Measurements from ENCODE around the gene FGF21. TPM values are rescaled to one million over a fixed set of nuclear protein-coding genes. Genes with fewer than 3 reads are reported as not detected.
"Not testable (repeated sequence)": the region's sequence is repeated elsewhere in the genome, so short reads cannot be mapped to it uniquely, and the experiment has no call there.

Gene FGF21, protein sequence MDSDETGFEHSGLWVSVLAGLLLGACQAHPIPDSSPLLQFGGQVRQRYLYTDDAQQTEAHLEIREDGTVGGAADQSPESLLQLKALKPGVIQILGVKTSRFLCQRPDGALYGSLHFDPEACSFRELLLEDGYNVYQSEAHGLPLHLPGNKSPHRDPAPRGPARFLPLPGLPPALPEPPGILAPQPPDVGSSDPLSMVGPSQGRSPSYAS
- total RNA-seq, result not detected

DNA sequence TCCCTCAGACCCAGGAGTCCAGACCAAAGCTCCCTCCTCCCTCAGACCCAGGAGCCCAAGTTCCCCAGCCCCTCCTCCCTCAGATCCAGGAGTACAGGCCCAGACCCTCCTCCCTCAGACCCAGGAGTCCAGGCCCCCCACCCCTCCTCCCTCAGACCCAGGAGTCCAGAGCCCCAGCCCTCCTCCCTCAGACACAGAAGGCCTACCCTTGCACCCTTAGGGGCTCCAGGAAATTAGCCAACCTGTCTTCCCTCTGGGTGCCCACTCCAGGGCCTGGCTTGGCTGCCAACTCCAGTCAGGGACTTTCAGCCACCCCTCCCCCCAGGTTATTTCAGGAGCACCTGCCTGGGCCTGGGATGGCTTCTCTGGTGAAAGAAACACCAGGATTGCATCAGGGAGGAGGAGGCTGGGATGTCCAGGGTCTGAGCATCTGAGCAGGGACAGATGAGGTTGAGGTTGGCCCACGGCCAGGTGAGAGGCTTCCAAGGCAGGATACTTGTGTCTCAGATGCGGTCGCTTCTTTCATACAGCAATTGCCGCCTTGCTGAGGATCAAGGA lies at the start of gene FGF21:
TSS of gene FGF21 (plus strand) at position 441 of the 558 bp plus-strand sequence. CDS start 713 bp downstream, outside the sequence.
- no peak for ATAC-seq

DNA sequence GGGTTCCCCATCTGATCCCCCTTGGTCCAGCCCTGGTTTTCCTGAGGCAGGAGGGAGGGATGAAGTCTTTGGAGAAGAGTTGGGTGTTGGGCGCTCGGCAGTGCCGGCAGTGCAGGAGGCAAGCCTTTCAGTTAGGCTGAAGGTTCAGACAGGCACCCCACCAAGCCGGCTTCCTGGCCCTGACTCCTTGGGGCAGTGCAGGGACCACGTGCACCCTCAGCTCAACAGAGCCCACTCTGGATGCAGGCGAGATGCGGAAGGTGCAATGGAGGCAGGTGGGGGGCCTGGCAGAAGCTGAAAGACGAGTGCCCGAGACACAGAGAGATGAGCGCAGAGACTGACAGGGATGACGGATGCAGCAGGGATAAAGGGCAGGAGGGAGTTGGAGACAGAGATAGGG lies 46.9 kb upstream of the FGF21 start:
- ATAC-seq, result peak; percentile 2

DNA sequence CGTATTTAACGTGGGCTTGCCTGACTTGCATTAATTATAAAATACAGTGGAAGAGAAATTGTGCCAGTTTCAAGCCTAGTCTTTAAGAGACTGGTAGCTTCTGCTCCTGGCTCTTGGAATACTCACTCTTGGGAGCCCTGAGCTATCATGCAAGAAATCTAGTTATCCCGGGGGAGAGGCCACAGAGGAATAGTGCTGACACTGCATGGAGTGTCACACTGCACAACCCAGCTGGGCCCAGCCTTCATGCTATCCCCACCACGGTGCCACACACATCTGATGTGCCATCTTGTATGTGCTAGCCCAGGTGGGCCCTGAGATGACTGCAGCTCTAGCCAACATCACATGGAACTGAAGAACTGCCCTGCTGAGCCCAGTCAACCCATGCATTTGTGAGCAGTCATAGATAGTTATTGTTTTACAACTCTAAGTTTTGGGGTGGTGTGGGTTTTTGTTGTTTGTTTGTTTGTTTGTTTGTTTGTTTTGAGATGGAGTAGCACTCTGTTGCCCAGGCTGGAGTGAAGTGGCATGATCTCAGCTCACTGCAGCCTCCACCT lies 44.1 kb upstream of the FGF21 start:
- no peak for ATAC-seq

DNA sequence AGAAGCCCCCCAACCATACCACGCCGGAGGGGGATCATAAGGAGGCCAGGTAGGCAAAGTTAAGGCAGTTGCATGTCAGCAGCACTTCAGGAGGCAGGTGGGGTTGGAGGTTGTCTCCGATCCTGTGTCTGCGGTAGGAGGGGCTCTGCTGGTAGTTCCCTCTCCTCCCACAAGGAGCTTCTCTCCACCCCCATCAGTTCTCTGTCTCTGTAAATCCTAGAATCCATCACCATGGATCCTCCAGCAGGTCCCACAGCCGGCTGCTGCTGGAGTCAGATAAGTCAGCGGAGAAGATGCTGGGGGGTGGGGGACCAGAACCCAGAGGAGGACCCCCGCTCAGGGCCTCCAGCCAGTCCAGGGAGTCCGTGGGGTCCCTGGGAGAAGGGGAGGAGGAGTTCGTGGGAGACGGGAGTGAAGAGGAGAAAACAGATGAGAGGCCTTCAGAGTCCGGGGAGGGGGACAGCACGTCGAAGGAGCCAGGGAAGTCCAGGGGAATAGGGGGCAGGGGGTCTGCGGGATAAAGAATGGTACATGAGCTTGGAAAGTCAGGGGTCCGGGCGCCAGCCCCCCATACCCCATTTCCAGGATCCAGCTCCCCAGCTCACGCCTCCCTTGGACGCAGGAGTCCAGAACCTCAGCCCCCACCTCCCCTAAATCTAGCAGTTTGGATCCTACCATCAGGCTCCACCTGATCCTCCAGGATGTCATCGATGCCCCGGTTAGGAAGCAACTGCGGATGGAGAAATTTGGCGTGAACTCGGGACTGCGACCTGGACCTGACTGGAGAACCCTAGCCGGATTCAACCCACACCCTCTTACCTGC lies 42.1 kb upstream of the FGF21 start:
- ATAC-seq, result no peak

DNA sequence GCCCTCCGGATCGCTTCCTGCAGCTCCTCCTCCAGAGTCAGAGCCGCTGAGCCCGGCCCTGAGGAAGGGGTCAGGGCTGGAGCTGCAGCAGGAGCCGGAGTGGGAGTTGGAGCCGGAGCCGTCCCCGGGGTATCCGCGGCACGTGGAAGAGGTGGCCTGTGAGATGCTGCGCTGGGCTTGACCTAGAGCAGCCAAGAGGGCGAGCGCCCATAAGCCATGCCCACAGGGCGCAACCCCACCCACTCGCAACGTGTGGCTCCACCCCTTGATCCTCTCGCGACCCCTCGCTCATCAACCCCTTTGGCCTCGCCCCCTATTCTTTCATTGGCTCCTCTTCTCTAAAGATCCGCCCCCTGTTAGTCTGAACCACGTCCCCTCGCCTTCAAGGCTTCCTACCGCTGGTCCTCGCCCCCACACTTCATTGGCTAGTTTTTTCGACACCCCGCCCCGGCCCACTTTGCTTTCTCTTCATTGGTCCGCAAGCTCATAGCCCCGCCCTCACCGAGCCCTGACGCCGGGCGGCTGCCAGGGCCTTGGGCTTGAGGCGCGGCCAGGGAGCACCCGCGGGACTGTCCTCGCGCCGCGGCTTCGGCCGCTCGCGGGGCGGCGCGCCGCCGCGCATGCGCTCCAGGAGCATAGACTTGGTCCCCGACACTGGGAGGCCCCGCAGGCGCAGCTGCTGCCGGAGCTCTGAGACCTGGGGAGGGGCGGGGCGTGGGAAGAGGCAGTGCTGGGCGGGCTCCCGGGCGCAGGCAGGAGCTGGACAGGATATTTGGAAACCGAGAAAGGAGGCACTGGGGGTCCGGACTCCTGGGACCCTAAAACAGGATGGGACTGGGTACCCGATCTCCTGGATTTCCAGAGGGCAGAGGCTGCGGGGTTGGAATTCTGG lies 41.2 kb upstream of the FGF21 start:
- peak; percentile 92 for ATAC-seq

DNA sequence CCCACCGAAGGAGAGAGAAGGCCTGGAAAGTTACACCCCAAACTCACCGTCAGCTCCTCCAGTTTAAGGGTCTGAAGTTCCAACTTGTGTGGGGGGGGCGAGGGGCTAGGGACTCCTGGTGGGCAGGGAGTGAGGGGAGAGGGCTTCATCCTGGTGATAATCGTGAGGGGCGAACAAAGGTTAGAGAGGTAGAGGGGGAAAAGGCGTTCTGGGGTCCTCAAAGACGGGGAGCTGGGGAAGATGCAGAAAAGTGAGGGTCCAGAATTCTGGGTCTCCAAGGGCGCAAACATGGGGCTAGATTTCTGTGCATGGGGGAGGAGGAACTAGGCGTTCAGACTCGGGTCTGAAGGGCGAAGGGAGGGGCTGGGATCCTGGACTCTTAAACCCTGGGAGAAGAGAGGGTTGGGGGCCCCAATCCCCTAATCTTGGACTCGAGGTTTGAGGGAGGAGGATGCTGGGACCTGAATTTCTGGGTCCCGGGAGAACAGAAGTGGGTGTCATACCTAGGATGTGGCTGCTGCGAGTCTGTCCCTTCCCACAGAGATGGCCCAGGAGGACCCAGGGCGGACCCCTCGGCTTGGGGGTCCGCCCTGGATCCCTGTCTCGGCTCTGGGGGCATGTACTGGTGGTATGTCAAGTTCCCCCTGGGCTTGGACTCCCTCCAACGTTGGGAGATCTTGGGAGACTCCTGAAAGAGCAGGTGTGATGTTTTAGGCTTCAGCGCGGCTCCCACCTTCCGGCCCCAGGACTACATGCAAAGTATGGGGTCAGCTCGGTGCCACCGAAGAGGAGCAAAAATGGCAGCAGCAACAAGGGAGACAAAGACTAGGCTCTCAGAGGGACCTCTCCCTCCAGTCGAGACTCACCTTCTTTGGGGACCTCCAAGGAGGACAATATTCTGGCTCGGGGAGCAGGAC lies 40.3 kb upstream of the FGF21 start:
- ATAC-seq, result no peak

DNA sequence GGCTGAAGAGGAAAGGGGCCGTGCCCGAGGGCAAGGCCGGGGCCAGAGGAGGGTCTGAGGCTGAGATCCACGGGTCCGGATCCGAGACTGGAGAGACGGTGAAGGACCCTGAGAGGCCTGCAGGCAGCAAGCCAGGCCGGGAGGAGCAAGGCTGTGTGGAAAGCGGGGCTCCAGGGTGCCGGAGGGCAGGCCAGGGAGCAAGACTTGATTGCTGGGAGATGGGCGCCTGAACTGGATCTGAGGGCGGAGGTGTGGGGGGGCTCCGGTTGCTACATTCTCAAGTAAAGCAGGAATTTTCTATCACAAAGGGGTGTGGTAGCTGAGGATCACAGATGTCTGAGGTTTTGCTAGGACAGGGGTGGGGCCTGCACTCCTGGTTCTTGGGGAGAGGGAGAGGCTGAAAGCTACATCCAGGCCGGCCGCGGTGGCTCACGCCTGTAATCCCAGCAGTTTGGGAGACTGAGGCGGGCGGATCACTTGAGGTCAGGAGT lies 39.6 kb upstream of the FGF21 start:
- no peak for ATAC-seq

DNA sequence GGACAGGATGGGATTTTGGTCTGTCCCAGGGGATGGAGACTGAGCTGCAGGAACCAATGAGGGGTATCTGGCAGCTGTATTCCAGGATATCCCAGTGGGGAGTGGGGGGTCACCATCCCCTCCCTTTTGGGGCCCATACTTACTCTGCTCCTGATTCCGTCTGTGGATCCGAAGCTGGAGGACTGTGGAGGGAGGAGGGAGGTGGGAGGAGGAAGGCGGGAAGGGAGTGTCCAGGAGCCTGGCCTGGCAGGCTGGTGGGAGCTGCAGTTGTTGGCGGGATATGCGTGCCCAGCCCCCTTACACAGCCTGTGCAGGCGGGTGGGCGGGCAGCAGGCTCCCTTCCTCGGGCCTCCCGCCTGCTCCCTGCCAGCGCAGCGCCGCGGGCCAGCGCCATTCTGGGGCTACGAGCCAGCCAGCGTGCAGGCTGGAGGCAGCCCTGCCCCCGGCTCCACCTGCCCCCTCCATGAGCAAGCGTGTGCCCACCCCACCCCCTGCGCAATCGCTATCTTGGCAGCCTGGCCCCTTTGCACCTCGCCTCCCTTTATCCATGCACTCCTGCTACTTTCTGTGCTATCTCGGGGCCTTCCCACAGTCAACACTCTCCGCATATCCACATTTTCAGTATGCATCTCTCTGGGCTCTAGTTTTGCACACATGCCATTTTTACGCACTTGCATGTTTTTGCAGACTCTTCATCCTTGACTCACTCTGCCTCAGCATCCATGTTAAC lies 38.6 kb upstream of the FGF21 start:
- no peak for ATAC-seq

DNA sequence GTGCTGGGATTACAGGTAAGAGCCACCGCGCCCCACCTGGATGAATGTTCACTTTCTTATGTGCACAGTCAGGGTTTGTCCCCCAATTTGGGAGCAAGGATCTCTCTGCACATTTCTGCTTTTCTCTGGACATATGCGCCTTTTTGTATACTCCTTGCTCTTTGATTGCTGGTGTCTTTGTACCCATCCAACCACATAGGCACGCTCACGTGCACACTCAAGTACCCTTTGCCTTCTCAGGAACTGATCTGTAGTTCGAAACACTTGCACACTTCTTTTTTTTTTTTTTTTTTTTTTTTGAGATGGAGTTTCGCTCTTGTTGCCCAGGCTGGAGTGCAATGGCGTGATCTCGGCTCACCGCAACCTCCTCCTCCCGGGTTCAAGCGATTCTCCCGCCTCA lies 37.2 kb upstream of the FGF21 start:
- not testable (repeated sequence) for ATAC-seq

DNA sequence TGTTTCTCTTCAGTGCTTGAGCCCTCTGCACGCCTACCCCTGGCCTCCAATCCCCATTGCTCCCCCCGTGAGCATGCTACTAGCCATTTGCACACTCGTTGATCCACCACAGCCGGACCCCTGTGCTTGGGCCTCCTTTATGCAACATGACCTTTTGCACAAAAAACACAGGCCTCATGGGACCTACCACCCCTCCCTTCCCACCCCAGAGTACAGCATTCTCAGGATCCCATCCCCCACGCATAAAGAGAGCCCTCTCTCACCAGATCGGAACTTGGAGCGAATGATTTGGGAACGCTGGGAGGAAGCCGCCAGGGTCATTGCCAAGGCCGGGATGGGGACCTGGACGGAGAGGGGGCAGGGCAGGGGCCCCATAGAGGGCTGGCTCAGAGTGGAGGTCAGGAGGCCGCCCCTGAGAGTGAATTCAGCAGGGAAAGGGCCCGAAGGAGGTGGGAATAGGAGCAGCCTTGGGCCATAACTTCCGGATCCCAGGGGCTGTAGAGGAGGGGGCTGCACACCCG lies 36.6 kb upstream of the FGF21 start:
- ATAC-seq, result no peak

DNA sequence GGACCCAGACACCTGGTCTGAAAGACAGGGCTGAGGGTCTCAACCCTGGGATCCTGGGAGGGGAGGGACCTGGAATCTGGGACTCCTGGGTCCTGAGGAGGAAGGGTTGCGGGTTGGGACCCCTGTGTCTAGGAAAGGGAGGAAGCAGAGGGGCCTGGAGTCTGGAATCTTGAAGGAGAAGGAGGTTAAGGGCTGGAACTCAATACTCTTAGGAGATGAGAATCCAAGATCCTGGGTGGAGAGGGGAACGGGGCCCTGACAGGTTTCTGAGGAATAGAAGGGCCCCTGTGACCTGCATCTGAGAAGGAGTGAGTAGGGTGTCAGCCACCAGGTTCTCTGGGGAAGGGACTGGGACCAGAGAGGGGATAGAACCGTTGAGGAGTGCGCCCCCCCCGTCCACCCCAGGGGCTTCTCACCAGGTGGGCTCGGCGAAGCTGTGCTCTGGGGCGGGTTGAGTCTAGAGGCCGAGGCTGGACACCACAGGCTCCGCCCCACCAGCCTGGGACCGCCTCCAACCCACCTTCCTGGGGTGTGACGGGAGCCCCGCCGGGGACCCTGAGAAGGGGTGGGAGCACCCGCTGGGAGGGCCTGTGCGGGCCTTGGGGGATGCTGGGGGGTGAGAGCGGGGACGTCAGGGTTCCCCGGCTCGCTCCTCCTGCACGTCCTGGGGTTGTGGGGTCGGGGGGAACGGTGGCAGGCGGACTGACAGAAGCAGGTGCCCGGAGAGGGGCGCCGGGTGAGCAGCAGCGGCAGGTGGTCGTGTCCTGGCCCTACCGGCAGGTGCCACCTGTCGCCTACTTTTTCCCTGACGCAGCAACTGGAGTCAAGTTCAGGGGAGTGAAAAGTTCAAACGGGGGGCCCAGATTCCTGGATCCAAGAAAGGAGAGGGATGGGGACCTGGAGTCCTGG lies 35.8 kb upstream of the FGF21 start, which contains the start of gene MAMSTR:
TSS of gene MAMSTR (minus strand) at position 463 of the 909 bp plus-strand sequence. CDS start 694 bp downstream, outside the sequence.
- no peak for ATAC-seq

DNA sequence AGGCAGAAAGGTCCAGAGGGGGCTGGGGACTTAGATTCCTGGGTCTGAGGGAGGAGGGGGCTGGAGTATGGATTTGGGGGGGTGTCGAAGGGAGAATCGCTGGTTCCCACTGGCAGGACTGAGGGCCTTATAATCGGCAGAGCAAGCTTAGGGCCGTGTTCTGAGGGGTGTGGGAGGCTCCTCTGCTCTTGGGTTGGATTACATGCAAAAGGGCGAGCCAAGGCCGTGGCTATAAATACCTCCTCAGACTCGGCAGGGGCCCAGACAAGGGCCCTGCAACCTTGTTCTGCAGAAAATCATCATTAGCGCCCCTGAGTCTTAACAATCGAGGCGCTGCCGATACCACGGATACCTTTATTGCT lies 35.1 kb upstream of the FGF21 start:
- peak; percentile 1 for ATAC-seq

DNA sequence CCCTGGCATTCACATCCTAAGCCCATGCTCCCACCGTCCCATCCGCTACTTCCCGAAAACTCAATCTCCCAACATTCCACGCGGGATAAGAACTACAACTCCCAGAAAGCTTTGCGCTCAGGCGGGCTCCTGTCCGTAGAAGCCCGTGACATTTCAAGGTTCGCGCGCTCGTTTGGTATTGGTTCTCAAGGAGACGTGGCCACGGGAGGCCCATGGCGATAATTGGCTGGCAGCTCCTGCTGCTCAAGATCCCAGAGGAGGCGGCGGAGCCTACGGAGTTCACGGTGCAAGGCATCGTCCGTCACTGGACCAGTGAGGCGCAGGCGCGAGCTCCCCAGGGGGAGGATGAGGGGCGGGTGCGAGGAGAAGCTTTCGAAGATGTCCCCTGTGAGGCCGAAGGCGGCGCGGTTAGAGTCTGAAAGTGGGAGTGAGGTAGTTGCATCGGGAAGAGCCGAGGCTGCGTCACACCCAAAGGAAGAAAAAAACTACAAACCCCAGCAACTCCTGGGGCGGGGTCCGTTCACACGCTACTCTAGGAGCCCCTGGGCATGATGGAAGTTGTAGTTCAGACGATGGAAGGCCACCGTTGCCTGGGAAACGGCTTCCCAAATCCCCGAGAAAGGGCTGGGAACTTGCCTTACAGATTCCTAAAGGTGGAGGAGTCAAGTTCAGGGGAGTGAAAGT lies 34.6 kb upstream of the FGF21 start:
- ATAC-seq, result peak; percentile 76

DNA sequence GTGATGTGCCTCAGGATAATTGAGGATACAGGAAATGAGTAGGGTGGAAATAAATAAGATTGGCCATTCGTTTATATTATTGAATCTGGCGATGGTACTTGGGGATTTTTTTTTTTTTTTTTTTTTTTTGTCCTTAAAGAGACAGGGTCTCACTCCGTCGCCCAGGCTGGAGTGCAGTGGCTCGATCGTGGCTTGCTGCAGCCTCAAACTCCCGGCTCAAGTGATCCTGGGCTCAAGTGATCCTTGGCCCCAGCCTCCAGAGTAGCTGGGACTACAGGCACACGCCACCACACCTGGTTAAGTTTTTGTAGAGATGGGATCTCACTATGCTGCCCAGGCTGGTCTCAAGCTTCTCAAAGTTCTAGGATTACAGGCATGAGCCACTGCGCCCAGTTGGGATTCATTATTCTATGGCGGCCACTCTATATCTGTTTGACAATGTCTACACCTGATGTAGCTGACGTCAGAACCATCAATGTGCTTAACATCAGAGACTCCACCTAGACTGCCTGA lies 33.1 kb upstream of the FGF21 start:
- no peak for ATAC-seq

DNA sequence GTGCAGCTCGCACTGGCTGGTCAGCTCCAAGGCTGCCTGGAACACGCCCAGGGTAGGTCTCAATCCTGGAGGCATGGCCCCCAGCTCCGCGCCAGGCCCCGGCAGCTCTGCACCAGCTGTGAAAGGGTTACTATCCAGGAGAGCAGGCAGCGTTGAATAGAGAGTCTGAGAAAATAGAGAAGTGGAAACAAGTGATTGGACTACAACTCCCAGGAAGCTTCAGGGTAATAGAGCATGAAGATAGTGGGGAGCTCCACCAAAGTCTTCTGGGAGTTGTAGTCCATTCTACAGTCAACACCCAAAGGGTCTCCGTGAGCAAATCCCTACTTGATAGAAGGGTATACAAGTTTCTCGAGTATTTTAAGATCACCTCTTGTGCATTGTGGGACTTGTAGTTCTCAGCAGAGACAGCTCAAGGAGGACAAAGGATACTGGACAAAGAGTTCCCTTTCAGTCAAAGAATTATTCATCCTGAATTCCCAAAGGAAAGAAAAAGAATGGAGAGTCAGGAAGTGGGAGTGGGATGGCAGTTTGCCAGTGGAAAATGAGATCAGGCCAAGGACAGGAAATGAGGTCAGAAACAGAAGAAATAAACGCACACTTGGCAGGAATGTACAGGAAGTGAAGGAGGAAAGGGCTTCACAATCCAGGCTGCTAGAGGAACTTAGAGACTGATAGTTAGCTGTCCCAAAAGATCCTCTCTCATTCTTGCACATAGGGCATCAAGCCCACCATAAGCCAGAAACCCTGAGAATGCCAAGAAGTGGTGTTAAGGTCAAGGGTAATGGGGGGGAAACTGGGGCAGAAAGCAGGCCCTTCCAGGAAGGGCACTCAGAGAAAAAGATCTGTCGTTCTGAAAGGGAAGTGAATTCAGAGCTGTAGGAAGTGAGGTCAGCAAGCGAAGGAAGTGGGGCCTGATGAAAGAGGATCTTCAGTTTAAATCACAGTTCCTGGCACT lies 30.2 kb upstream of the FGF21 start:
- peak; percentile 13 for ATAC-seq

DNA sequence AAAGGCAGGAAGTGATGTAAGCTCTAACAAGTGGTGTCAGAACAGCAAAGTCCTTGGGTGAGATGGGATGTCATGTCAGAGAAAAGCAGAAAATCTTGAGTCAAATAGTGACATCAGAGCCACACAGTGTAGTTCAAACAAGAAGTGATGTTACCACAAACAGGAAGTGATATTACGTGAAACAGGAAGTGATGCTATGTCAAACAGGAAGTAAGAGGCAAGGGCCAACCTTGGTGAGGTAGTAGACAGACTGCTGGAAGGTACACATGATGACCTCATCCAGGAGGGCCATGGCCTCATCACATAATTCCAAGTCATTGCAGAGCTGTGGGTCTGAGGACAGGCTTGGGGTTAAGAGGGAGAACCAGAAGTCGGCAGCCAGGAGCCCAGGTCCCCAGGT lies 28.8 kb upstream of the FGF21 start:
- ATAC-seq, result peak; percentile 29
